Measurements from ENCODE around the gene IGSF11.
"Not testable (repeated sequence)": the region's sequence is repeated elsewhere in the genome, so short reads cannot be mapped to it uniquely, and the experiment has no call there.

IGSF11 gene

GRCh38 chr3:118851466-118852193 is 183.0 kb downstream of the IGSF11 start:
- not testable (repeated sequence) for H3K9me3 ChIP-seq (ENCODE audit: low read length); H3K27ac ChIP-seq (ENCODE audit: low read depth, low read length); H3K27me3 ChIP-seq (ENCODE audit: control insufficient read depth in 1 of 2, insufficient read depth in 2 of 2, low read length in 2 of 2); H3K4me3 ChIP-seq (ENCODE audit: low read depth in 1 of 2, low read length in 2 of 2); H3K4me1 ChIP-seq (ENCODE audit: insufficient read depth, low read length); H3K36me3 ChIP-seq (ENCODE audit: insufficient read depth, low read length); H3K9ac ChIP-seq (ENCODE audit: low read length)

GRCh38 chr3:118850687-118851086 is 184.0 kb downstream of the IGSF11 start:
- Histone ChIP-seq H3K27ac (ENCODE audit: low read depth, low read length) (no peak overlapping the region), H3K9me3 (ENCODE audit: low read length) (no peaks in the 10 kb centered on the region), H3K4me3 (ENCODE audit: low read depth in 1 of 2, low read length in 2 of 2) (no peak overlapping the region), H3K27me3 (ENCODE audit: control insufficient read depth in 1 of 2, insufficient read depth in 2 of 2, low read length in 2 of 2) (no peaks in the 10 kb centered on the region), H3K4me1 (ENCODE audit: insufficient read depth, low read length) (no peaks in the 10 kb centered on the region), H3K9ac (ENCODE audit: low read length) (no peak overlapping the region), H3K36me3 (ENCODE audit: insufficient read depth, low read length) (no peaks in the 10 kb centered on the region)

Measured in muscle layer of colon (tissue), 2 donors.